Fibroblast of the conjunctiva (primary cell): ENCODE data around the gene MGAT4C.

Source experiments
- DNase-seq: peaks from one replicate; pipeline ENCODE4 v3.0.0-alpha.2; 2010; ENCODE audit warnings: low read depth

Gene MGAT4C

GRCh38 chr12:86228656-86229055 lies 27.5 kb downstream of the MGAT4C start:
- no peak for DNase-seq

- no peak for DNase-seq
Measured at GRCh38 chr12:86226481-86226880, 29.7 kb downstream of the MGAT4C start.

DNA sequence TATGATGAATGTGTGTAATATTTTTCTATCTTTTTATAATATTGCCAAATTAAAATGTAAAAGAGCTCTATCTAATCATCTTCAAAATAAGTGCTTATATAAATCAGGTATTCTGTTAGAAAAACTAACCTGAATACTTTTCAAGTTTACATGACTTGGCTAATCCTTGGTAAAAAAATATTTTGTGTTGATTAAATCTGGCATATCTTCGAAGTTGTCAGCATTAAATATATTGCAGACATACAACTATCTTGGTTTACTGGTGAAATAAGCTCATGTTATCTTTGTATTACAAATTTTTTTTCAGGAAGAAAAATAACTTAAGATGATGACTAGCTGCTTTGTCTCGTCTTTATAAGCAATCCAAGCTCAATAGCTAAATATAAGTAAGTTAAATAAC lies 39.6 kb downstream of the MGAT4C start:
- DNase-seq, result no peak

GRCh38 chr12:86213012-86213411 lies 43.2 kb downstream of the MGAT4C start:
- DNase-seq, result no peak

DNA sequence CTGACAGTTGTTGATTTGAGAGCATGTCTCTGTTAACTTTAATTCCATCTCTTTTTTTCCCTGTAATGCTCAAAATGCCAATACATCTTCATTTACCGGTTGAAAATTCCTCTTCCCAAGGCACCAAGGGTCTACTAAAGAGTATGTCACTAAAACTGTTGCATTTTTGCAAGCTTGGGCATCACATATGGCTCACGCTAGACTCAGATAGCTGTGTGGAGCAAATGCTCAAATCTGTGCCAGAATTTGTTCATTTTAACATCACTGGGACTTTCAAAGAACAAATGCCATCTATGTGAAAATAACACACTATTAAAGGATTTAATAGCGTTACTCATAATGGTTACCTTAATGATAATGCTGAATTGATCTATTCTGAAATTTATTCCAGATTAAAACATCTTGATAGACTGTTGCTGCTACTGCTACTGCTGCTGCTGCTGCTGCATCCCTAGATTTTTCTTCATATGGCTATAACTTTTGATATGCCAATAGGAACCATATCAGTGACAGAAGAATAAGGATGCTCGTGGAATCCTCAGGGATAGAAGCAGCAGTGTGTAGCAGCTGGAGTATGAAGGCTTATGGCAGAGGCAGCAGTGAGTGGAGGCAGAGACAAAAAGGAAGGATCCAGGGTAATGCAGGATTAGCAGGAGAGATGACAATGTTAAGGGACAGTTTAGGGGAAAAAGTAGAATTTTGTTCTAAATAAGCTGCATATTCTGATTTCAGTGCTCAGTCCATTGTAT lies 57.3 kb downstream of the MGAT4C start:
- DNase-seq, result no peak

DNA sequence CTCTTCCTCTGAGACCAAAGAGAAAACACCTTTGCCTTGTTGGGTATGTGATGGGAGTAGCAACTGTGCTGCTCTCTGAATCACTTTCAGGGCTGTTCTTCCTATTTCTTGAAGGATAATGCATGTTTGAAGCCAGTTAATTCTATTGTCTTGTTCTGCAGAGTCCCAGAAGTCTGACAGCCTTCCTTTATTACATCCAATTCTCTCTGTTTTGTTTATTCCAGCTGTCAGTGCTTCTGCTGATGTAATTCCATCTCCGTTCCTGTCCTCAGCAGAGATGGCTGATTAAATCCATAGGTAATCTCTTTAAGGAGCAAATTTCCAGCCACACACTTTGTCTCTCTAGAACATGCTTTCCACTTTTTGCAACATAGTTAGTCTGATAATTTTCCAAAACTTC lies 59.7 kb downstream of the MGAT4C start:
- no peak for DNase-seq

DNA sequence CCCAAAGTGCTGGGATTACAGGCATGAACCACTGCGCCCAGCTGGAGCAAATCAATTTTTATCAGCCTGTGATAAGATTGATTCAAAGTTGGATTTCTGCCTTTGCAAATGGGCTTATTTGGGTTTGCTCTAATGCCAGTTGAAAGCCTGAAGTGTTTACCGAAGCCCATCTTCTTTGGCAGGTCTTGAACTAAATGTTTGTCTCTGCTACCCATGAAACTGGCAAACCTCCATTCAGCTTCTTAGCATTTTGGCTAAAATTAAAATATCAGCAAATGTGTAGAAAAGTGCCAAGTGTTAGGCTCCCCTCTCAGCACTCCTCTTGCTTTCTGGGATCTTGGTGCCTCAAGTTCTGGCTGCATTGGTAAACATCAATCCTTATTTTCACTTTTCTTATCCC lies 61.5 kb downstream of the MGAT4C start:
- DNase-seq, result no peak

DNA sequence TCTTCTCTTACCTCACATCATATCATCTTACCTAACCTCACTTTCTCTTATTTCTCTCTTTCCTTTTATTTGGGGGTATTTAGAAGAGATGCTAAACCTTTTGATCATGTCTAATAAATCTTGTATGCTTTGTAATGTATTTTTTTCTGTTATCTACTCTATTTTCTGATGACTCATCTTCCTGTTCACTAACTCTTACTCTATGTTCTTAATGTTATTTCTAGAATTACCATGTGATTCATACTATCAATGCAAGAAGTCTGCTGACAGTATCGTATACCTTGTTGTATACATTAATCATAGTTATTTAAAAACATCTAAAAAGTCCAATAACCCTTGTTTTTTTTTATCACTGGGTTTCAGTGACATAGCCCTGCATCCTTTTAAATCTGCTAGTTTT lies 62.3 kb downstream of the MGAT4C start:
- DNase-seq, result no peak

DNA sequence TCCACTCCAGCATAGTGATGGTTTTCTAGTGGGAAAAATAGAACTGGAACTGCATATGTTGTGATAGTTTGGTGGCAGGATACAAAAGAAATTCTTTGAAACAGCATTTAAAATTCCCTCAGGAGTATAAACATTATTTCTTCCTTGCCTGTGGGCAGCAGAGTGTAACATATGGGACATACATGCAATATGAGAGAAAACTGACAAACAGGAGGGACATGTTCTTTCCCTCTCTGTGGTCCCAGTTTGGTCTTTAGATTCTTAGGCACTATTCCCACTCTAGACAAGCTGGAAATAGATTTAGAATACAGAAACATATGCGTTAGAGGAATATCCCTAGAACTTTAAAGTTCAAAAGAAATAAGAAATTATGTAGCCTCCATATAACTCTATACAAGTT lies 68.0 kb downstream of the MGAT4C start:
- no peak for DNase-seq

- no peak for DNase-seq
Measured at GRCh38 chr12:86186449-86186848, 69.7 kb downstream of the MGAT4C start.

DNA sequence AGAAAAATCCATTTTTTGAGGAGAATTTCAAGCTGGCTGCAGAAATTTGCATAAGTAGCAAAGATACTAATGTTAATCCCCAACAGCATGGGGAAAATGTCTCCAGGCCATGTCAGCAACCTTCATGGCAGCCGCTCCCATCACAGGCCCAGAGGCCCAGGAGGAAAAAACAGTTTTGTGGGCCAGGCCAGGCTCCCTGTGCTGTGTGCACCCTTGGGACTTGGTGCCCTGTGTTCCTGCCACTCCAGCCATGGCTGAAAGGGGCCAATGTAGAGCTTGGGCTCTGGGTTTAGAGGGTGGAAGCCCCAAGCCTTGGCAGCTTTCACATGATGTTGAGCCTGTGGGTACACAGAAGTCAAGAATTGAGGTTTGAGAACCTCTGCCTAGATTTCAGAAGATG lies 76.3 kb downstream of the MGAT4C start:
- DNase-seq, result no peak

DNA sequence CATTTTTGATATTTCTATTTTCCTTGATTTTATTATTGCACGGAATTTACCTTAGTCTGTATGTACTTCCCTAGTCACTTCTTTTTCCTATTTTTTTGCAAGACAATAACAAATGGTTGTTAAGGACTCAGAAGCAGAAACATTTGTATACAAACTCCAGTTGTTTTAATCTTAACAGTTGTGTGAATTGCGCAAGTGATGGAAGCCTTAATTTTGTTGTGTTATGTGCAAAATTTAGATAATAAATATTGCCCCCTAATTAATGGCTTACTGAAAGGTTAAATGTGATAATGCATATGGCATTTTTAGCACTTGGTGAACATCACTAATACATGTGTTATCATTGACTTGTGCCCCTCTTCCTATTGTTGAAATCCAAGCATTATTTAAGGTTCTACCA lies 82.0 kb downstream of the MGAT4C start:
- DNase-seq, result no peak

- no peak for DNase-seq
Measured at GRCh38 chr12:86172913-86173443, 83.2 kb downstream of the MGAT4C start.

GRCh38 chr12:86170051-86170450 lies 86.1 kb downstream of the MGAT4C start:
- DNase-seq, result no peak

- DNase-seq, result no peak
Measured at GRCh38 chr12:86158956-86159355, 97.2 kb downstream of the MGAT4C start.

GRCh38 chr12:86154620-86155019 lies 101.6 kb downstream of the MGAT4C start:
- DNase-seq, result no peak

- no peak for DNase-seq
Measured at GRCh38 chr12:86148612-86149011, 107.6 kb downstream of the MGAT4C start.

DNA sequence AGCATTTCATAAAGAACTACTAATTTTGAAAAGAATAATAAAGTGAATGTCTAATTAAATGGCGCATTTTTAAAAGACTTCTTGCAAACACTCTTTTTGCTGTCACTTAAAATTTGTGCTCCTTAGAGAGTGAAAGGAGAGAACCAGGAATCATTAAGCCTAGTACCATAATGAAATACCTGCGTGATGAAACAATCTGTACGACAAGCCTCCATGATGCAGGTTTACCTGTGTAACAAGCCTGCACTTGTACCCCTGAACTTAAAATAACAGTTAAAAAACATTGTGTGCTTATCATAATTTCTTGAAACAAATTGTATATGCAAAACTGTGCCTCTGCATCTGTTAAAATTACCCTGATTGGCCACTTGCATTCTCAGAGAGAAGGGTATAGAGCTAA lies 108.1 kb downstream of the MGAT4C start:
- DNase-seq, result no peak

GRCh38 chr12:86145156-86145555 lies 111.0 kb downstream of the MGAT4C start:
- DNase-seq, result no peak

DNA sequence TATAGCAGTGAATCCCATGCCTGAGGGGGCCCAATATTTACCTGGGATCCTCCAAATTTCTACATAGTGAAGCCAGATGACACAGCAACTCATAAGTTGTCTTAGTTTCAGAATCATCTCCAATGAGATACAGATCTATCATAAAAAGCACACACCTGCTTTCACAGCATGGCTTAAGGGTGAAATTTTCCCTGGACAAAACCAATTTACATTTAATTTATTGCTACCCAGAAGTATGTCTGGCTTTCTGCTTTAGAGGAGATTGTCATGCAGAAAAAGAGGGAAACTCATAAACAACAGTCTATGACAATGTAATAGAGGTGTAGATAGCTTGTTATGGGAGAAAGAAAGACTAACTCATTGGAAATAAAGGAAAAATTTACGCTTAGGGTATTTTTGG lies 113.0 kb downstream of the MGAT4C start:
- no peak for DNase-seq

DNA sequence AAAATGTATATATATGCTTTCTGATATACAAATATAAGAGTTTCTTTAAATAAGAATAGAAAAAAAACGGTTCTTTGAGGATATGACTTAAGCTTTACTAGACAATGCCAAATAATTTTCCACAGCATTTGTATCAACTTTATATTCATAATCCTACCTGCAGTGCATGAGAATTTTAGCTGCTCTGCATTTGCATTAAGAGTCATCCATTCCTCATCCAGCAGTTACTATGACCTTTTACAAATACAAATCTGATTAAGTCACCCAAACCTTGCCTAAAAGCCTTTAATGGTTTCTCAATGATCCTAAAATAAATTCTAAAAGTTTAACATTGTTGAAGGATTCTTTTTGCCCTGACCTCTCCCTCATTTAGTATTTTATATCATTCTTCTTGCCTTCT lies 116.5 kb downstream of the MGAT4C start:
- DNase-seq, result no peak

- DNase-seq, result no peak
Measured at GRCh38 chr12:86138770-86139169, 117.4 kb downstream of the MGAT4C start.

GRCh38 chr12:86137936-86138335 lies 118.3 kb downstream of the MGAT4C start:
- no peak for DNase-seq

DNA sequence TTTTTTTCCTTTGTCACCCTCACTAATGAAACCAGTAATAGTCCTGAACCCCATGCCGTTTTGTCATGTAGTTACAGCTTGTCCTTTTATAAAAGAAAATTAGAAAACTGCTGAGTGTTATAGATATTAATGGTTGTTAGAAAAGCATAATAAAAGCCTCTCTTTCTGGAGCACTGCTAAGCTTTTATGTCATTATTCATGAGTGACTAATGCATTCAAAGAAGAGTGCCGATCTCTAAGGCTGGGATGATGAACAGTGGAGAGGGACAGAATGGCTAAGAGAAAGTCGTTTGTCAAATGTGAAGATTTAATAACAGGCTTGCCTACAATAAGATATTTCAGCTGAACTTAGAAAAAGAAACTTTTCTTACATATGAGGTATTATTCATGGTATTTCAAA lies 121.6 kb downstream of the MGAT4C start:
- no peak for DNase-seq
